Measurements from ENCODE around the gene LRMDA.

- no peak for TF ChIP-seq ZNF624 (tag by site-specific recombination; IDR thresholded peaks at IDR 0.05)
- no peak for TF ChIP-seq PBX3 (CRISPR knock-in tag; IDR thresholded peaks at IDR 0.05)
- no peak for TF ChIP-seq ZNF558 (tag by site-specific recombination; IDR thresholded peaks at IDR 0.05)
- TF ChIP-seq ELK4 (IDR thresholded peaks at IDR 0.05; ENCODE audit: borderline replicate concordance, low read depth, low read length): no peak
- TF ChIP-seq CTCF (tag by site-specific recombination; IDR thresholded peaks at IDR 0.05): no peak
- TF ChIP-seq TCF7L2 (IDR thresholded peaks at IDR 0.05; ENCODE audit: borderline replicate concordance, low read depth, low read length): no peak
- TF ChIP-seq ZNF184 (tag by site-specific recombination; IDR thresholded peaks at IDR 0.05): no peak
- TF ChIP-seq ZNF692 (tag by site-specific recombination; IDR thresholded peaks at IDR 0.05): no peak
- no peak for TF ChIP-seq ZNF513 (tag by site-specific recombination; IDR thresholded peaks at IDR 0.05)
- TF ChIP-seq REPIN1 (tag by site-specific recombination; IDR thresholded peaks at IDR 0.05; ENCODE audit: low read depth): no peak
- TF ChIP-seq ZNF302 (tag by site-specific recombination; IDR thresholded peaks at IDR 0.05; ENCODE audit: low read depth): no peak
- TF ChIP-seq BCL6B (tag by site-specific recombination; IDR thresholded peaks at IDR 0.05): no peak
- no peak for TF ChIP-seq IKZF3 (tag by site-specific recombination; IDR thresholded peaks at IDR 0.05)
- TF ChIP-seq ZBTB17 (tag by site-specific recombination; IDR thresholded peaks at IDR 0.05): no peak
Measured at GRCh38 chr10:75405598-75406461, 25.6 kb upstream of the LRMDA start.
